ENCODE data around the gene C6orf132.
"Not testable (repeated sequence)": the region's sequence is repeated elsewhere in the genome, so short reads cannot be mapped to it uniquely, and the experiment has no call there.

Gene C6orf132

GRCh38 chr6:42154461-42155209, 12.2 kb upstream of the C6orf132 start:
- Histone ChIP-seq H3K9ac (no peak overlapping the region), H3K79me2 (ENCODE audit: insufficient read depth, low read depth) (no peaks in the 10 kb centered on the region), H3K27me3 (ENCODE audit: insufficient read depth, low read depth) (no peaks in the 10 kb centered on the region), H4K20me1 (ENCODE audit: insufficient read depth) (no peaks in the 10 kb centered on the region), H3K4me1 (ENCODE audit: low read depth, poor library complexity, severe bottlenecking) (no peaks in the 10 kb centered on the region), H2AFZ (ENCODE audit: low read depth) (no peak overlapping the region), H3K4me3 (IDR thresholded peaks at IDR 0.05; ENCODE audit: insufficient read depth, low read depth, low read length) (no peak overlapping the region), H3K27ac (no peak overlapping the region), H3K4me2 (no peak overlapping the region), H3K36me3 (ENCODE audit: insufficient read depth) (no peaks in the 10 kb centered on the region)
- no peak for TF ChIP-seq CTCF (conservative IDR thresholded peaks at IDR 0.05; ENCODE audit: low read depth, low read length)

- TF ChIP-seq CTCF (conservative IDR thresholded peaks at IDR 0.05; ENCODE audit: low read depth, low read length) = no peak
- H3K4me2 ChIP-seq = no peak overlapping the region
- H3K4me3 ChIP-seq (IDR thresholded peaks at IDR 0.05; ENCODE audit: insufficient read depth, low read depth, low read length) = no peak overlapping the region
- H3K27ac ChIP-seq = no peak overlapping the region
- H3K4me1 ChIP-seq (ENCODE audit: low read depth, poor library complexity, severe bottlenecking) = no peaks in the 10 kb centered on the region
- H3K36me3 ChIP-seq (ENCODE audit: insufficient read depth) = no peaks in the 10 kb centered on the region
- no peaks in the 10 kb centered on the region for H3K27me3 ChIP-seq (ENCODE audit: insufficient read depth, low read depth)
- H3K9ac ChIP-seq = no peak overlapping the region
- no peaks in the 10 kb centered on the region for H3K79me2 ChIP-seq (ENCODE audit: insufficient read depth, low read depth)
- no peak overlapping the region for H2AFZ ChIP-seq (ENCODE audit: low read depth)
- H4K20me1 ChIP-seq (ENCODE audit: insufficient read depth) = no peaks in the 10 kb centered on the region
These were observed 11.5 kb upstream of the C6orf132 start for GRCh38 chr6:42153921-42154320.

- not testable (repeated sequence) for H2AFZ ChIP-seq (ENCODE audit: low read depth); H3K27ac ChIP-seq; H3K79me2 ChIP-seq (ENCODE audit: insufficient read depth, low read depth); H3K36me3 ChIP-seq (ENCODE audit: insufficient read depth); H3K4me2 ChIP-seq; H3K4me1 ChIP-seq (ENCODE audit: low read depth, poor library complexity, severe bottlenecking); H3K4me3 ChIP-seq (IDR thresholded peaks at IDR 0.05; ENCODE audit: insufficient read depth, low read depth, low read length); H3K27me3 ChIP-seq (ENCODE audit: insufficient read depth, low read depth); H4K20me1 ChIP-seq (ENCODE audit: insufficient read depth); H3K9ac ChIP-seq
These were observed 10.3 kb upstream of the C6orf132 start for GRCh38 chr6:42152528-42153213.

GRCh38 chr6:42152024-42152423, 9.6 kb upstream of the C6orf132 start:
- Histone ChIP-seq H2AFZ (ENCODE audit: low read depth) (no peak overlapping the region), H3K36me3 (ENCODE audit: insufficient read depth) (no peaks in the 10 kb centered on the region), H3K4me3 (IDR thresholded peaks at IDR 0.05; ENCODE audit: insufficient read depth, low read depth, low read length) (no peak overlapping the region), H3K79me2 (ENCODE audit: insufficient read depth, low read depth) (no peaks in the 10 kb centered on the region), H3K27me3 (ENCODE audit: insufficient read depth, low read depth) (no peaks in the 10 kb centered on the region), H3K9ac (no peak overlapping the region), H4K20me1 (ENCODE audit: insufficient read depth) (no peaks in the 10 kb centered on the region), H3K4me1 (ENCODE audit: low read depth, poor library complexity, severe bottlenecking) (no peaks in the 10 kb centered on the region), H3K4me2 (no peak overlapping the region), H3K27ac (no peak overlapping the region)
- TF ChIP-seq CTCF (conservative IDR thresholded peaks at IDR 0.05; ENCODE audit: low read depth, low read length) = no peak

GRCh38 chr6:42150254-42150653, 7.8 kb upstream of the C6orf132 start:
- no peak overlapping the region for H3K9ac ChIP-seq
- no peak overlapping the region for H3K27ac ChIP-seq
- no peaks in the 10 kb centered on the region for H3K79me2 ChIP-seq (ENCODE audit: insufficient read depth, low read depth)
- no peak overlapping the region for H3K4me2 ChIP-seq
- no peaks in the 10 kb centered on the region for H3K4me1 ChIP-seq (ENCODE audit: low read depth, poor library complexity, severe bottlenecking)
- no peak for TF ChIP-seq CTCF (conservative IDR thresholded peaks at IDR 0.05; ENCODE audit: low read depth, low read length)
- H2AFZ ChIP-seq (ENCODE audit: low read depth) = no peak overlapping the region
- no peaks in the 10 kb centered on the region for H3K27me3 ChIP-seq (ENCODE audit: insufficient read depth, low read depth)
- H4K20me1 ChIP-seq (ENCODE audit: insufficient read depth) = no peaks in the 10 kb centered on the region
- H3K36me3 ChIP-seq (ENCODE audit: insufficient read depth) = no peaks in the 10 kb centered on the region
- no peak overlapping the region for H3K4me3 ChIP-seq (IDR thresholded peaks at IDR 0.05; ENCODE audit: insufficient read depth, low read depth, low read length)
